Activated CD4-positive, alpha-beta T cell treated with anti-CD3 and anti-CD28 coated beads, Interleukin-2, amount 50 U/mL, for 24 hours (primary cell): ENCODE results near the gene PHETA1.
"Not testable (repeated sequence)": the region's sequence is repeated elsewhere in the genome, so short reads cannot be mapped to it uniquely, and the experiment has no call there.

Experiments used
- DNase-seq, 2 donors: peaks; one replicate each; pipeline ENCODE4 v3.0.0-alpha.2; 2020; ENCODE audit warnings: low read depth in 1 of 2, low spot score in 1 of 2

Gene PHETA1

DNA sequence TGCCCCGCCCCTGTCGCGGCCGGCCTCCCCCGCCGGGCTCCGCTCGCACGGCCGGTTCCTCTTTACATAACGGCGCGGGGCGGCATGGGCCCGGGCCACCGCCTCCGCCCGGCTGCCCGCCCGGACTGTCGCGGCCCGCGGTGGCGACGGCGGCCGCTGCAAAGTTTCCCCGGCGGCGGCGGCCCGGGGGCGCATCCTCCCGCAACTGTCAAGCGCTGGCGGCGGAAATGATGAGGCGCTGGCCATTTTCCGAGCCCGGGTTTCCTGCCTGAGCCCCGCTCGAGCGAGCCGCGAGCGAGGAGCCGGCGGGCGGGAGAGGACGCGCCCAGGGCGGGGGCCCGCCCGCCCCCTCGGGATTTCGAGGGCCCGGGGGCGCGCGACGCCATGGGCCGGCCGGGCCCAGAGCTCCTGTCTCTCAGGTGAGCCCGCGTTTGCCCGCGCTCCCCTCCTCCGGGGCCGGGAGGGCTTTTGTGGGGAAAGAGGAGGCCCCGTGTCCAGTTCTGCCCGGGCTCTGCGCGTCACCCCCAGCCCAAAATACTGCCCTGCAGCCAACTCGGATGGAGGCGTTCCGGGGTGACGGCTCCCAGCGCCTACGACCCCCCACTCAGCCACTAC, 37.1 kb upstream of the PHETA1 start, which contains the start of gene SH2B3:
SH2B3 (plus strand) TSS at position 65 of the 615 bp plus-strand sequence. CDS start 12,223 bp downstream, outside the sequence.
- DNase-seq: peak in 1 of 2 donors; percentile 55

DNA sequence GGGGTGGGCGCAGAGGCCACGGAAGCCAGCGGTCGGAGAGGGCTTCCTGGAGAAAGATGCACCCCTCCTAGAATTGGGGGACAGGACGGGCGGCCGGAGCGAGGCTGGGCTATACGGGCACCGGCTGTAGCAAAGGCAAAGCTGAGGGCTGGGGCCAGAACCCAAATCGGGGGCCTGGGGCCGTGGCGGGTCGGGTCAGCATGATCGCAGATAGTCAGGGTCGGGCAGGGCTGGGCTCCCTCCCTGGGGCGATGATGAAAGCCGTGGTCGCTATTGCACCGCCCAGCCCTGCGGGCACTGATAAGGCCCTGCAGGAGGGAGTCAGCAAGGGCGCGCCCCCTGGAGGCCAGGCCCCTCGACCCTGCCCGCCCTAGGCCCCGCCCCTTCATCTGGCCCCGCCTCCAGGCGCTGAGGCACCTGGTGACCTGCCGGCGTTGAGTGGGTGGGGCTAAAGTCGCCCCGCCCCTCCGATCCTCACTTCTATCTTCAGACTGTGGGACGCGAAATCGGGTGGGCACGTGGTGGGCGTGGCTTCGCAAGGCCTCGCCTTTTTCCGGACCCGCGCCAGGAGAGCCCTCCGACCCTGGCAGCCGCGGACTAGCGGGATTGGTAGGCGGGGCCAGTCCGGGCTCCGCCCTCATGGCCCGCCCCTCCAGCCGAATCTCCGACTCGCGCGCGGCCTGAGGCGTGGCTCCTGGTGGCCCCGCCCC, 36.4 kb upstream of the PHETA1 start:
- peak; percentile 98 to 99 for DNase-seq

DNA sequence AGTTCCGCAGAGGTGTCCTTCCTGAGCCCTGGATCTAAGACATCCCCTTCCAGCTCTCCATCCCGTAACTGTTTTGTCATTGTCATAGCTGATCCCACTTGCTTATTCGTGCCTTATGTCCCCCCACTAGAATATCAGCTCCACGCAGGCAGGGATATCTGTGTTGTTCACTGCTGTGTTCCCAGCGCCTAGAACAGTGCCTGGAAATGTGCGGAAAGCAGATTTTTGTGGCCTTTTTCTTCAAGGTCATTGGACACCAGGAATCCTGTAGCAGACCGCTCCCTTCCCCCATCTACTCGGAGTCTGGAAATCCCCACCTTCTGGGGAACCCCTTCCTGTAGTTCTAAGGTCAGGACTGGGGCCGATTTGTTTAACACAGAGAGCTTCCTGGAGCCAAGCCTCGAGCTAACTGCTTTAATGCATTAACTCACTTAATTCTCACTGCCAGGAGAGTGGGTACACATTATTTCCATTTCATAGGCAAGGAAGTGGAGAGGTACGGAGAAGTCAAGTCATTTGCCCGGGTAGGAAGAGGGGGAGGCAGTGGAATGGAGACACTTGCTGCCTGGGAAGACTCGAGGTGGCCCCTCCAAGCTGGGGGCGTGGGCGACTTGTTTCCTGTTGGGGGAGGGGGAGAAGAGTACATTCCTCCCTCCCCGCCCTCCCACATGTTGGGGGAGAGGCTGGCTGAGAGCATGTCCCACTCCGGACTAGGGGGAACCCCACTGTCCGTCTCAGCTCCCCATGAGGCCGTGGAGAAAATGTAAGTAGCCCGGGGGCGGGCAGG, 35.7 kb upstream of the PHETA1 start:
- peak; percentile 64 to 65 for DNase-seq

DNA sequence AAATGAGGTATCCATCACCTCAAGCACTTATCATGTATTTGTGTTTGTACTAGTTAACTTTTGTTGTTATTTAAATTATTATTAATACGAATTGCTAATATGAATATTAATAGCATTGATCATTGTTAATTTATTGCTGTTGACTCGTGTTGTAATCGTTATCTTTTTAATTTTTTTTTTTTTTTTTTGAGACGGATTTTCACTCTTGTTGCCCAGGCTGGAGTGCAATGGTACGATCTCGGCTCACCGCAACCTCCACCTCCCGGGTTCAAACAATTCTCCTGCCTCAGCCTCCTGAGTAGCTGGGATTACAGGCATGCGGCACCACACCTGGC, 33.6 kb upstream of the PHETA1 start:
- DNase-seq: not testable (repeated sequence)

DNA sequence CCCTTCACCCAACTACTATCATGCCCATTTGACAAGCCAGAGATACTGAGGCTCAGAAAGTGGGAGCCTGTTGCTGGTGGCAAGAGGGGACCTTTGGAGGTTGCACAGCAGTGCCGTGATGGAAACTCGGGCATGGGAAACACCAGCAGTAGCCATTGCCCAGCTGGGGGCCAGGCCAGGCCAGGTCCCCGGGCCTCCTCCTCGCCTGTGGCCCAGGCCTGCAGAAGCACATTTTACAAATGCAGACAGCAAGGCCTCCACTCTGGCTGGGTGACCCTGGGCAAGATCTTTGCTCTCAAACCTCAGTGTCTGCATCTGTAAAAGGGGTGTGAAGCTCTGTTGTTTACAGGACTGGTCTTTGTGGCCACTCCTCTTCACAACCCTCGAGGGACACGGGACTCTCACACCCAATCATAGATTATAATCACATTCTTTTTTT, 32.3 kb upstream of the PHETA1 start:
- DNase-seq: no peak

DNA sequence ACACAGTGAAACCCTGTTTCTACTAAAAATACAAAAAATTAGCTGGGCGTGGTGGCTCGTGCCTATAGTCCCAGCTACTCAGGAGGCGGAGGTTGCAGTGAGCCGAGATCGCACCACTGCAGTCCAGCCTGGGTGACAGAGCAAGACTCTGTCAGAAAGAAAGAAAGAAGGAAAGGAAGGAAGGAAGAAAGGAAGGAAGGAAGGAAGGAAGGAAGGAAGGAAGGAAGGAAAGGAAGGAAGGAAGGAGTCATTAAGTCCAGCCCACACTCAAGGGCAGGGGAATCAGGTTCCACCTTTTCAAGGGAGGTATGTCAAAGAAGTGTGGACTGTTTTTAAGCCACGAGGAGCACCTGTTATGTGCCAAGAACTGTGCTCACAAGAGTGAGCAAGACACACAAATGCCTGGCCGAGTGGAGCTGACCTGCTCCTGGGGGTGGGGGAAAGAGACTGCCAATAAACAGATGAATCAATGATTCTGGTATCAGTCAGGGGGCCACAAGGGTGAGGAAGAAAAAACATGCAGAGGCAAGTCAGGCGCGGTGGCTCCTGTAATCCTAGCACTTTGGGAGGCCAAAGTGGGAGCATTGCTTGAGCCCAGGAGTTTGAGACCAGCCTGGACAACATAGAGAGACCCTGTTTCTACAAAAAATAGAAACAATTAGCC, 31.0 kb upstream of the PHETA1 start:
- not testable (repeated sequence) for DNase-seq

DNA sequence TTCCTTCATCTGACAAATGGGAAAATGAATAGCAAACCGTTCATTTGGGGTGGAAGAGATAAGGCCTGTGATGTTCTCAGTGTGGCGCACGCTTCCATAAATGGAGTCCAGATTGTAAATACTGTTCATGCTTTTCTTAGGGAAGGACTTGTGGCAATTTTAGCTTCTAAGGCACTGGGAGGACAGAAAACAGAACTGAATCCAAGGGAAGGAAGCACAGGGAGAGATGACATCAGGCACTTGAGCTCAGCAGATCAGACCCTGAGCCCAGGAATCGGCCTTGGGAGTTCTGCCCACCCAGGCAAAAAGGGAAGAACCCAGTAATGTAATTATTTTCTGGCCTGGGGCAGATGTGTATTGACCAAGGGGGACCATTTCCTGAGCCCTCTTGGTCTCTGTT, 29.6 kb upstream of the PHETA1 start:
- DNase-seq: no peak

DNA sequence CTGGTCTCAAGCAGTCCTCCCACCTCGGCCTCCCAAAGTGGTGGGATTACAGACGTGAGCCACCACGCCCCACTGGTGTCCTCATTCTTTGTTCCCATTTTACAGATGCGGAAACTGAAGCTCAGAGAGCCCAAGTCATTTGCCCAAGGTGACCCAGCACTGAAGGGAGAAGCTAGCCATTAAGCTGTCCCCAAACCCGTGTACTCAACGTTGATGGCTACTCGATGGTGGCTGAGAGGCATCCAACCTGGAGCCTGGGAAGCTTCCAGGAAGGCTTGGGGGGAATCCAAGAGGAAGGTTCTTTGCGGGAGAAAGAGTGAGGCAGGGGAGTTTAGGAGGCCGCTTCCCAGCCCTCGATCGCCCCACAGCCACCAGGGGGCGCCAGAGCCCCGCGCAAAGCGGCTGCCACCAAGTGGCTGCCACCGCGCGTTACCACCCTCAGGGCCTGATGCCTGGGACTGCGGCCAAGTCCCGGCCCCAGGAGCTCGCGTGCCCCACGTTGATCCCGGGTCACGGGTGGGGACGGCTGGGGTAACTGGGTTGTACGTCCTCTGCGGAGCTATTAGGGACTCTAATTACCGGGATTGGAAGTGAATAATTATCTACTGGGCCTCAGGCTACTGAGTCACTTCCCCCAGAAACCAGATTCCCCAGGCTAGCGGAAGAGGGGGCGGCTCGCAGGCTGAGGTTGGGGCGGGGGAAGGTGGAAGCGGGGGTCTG, 28.0 kb upstream of the PHETA1 start:
- peak; percentile 78 to 84 for DNase-seq

DNA sequence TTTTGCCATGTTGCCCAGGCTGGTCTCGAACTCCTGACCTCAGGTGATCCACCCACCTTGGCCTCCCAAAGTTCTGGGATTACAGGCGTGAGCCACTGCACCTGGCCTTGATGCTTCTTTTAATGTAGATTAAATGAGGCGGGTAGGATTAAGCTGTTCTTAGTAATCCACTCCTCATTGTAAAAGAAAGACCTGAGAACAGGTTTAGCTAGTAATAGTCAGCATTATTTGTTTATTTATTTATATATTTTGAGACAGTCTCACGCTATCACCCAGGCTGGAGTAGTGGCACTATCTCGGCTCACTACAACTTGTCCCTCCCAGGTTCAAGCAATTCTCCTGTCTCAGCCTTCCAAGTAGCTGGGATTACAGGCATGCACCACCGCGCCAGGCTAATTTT, 27.4 kb upstream of the PHETA1 start:
- DNase-seq: not testable (repeated sequence)

DNA sequence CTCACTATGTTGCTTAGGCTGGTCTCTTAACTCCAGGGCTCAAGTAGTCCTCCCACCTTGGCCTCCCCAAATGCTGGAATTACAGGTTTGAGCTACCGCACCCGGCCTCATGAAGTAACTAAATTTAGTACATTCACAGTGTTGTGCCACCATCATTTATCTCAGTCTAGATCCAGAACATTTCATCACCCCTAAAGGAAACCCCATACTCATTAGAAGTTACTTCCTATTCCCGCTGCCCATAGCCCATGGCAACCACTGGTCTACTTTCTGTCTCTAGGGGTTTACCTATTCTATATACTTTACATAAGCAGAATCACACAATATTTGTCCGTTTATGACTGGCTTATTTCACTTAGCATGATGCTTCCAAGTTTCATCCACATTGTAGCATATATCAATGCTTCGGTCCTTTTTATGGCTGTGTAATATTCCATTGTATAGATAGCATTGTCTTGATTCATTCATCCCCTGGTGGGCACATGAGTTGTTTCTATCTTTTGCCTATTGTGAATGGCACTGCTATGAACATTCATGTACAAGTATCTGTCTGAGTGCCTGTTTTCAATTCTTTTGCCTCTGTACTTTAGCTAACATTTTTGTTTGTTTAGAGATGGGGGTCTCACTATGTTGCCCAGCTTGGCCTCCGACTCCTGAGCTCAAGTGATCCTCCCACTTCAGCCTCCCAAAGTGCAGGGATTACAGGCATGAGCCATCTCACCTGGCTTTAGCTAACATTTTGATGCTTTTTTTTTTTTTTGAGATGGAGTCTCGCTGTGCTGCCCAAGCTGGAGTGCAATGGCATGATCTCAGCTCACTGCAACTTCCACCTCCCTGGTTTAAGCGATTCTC, 26.7 kb upstream of the PHETA1 start:
- no peak for DNase-seq

DNA sequence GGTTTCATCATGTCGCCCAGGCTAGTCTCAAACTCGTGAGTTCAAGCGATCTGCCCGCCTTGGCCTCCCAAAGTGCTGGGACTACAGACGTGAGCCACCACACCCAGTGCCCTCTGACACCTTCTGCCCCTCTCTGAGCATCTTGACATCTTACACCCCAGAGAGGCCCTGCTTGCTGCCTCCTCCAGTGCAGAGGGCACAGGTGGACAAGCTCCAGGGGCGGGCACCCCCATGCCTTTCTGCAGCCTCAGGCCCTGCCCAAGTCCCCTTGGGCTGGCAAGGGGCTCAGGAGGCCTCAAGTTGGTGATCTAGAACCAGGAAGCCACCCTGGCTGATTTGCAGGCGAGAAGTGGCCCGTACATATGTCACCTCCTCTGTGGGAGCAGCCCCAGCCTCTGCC, 25.6 kb upstream of the PHETA1 start:
- DNase-seq: no peak

DNA sequence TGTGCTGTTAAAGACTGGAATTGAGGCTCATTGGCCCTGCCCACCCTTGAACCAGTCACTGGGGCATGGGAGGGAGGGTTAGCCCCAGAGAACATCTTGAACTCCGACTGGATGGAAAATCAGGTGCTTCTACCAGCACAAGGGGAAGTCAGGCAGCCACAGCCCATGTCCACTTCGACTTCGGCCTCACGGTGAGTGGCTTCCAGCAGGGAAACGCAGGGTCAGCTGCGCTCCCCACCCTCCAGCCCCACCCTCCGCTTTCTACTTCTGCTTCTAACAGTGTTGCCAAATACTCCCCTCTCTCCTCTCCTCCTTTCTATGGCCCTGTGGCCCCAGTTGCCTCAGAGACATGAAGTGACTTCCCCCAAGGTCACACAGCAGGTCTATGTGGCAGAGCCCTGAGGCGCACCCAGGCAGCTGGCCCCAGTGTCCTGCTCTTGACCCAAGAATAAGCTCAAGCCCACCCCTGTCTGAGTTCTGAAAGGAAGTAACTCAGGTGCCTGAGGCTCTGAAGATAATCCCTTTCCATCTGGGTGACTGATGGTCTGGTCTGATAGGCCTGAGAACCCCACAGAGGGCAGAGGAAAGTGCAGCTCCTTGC, 24.9 kb upstream of the PHETA1 start:
- DNase-seq: no peak

DNA sequence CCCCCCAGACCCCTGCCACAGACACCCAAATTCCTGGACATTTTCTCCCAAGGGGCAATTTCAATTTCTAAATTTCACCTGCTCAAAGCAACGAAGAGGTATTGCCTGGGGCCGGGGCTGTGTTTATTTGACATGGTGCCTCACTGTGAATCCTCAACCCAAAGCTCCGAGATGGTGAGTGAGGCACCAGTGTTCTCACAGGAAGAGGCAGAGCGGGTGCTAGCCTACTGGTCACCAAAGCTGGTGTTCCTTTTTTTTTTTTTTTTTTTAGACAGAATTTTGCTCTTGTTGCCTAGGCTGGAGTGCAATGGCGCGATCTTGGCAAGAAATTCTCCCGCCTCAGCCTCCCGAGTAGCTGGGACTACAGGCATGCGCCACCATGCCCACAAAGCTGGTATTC, 22.0 kb upstream of the PHETA1 start:
- no peak for DNase-seq

DNA sequence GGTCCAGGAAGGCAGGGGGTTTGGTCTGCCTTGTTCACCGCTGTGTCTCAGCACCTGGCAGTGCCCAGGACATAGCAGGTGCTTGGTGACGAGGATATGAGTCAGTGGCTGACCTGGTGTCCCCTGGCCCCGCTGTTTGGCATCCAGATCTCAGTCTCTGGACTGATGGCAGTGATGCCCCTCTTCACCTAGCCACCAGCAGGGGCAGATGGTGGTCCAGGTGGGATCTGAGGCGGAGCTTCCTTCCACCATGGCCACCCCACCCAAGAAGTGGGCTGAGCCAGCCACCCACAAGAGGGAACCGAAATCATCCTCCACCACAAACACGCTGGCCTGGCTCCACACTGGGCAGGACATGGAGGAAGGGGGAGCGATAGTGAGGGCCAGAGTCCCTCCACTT, 20.7 kb upstream of the PHETA1 start:
- no peak for DNase-seq

DNA sequence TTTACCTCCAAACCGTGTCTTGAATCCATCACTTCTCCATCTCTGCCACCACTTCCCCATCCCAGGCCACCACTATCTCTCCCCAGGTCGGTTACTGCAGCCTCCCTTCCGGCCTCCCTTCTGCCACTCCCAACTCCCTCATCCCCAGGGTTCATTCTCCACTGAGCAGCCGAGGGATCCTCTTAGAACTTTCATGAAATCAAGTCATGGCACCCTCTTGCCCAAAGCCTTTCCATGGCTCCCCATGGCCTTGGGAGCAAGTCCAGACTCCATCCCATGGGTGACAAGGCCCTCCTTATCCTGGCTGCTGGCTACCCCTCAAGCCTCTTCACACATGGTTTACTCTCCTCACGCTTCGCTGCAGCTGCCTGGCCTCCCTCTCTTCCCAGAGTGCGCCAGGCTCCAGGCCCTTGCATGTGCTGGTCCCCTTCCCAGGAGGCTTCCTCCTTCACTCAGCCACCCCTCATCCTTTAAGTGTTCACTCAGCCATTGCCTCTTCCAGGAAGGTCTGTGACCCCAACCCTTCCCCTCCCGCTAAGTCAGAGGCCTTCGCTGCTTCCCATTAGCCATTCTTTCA, 18.9 kb upstream of the PHETA1 start:
- no peak for DNase-seq

DNA sequence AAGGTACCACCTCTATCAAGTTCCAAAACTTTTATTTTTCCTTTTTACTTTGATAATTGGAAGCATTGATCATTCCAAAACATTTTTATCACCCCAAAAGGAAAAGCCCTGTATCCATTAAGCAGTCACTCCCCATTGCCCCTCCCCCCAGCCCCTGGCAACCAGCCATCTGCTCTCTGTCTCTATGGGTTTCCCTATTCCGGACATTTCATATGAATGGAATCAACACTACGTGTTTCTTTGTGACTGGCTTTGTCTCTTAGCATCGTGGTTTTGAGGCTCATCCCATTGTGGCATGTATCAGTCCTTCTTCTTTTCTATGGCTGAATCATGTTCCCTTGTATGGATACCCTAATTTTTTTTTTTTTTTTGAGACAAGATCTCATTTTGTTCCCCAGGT, 18.0 kb upstream of the PHETA1 start:
- DNase-seq: no peak

DNA sequence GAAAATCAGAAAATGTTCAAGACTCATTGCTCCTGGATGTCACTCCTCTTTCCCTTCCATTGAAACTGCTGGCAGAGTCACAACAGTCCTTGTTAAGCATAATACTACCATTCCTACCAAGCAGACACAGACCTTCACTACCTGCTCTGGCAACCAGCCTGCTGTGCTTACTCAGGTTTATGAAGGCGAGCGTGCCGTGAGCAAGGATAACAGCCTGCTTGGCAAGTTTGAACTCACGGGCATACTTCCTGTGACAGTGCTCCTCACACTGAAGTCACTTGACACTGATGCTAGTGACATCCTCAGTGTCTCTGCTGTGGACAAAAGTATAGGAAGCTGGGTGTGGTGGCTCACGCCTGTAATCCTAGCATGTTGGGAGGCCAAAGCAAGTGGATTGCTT, 15.7 kb upstream of the PHETA1 start:
- no peak for DNase-seq

DNA sequence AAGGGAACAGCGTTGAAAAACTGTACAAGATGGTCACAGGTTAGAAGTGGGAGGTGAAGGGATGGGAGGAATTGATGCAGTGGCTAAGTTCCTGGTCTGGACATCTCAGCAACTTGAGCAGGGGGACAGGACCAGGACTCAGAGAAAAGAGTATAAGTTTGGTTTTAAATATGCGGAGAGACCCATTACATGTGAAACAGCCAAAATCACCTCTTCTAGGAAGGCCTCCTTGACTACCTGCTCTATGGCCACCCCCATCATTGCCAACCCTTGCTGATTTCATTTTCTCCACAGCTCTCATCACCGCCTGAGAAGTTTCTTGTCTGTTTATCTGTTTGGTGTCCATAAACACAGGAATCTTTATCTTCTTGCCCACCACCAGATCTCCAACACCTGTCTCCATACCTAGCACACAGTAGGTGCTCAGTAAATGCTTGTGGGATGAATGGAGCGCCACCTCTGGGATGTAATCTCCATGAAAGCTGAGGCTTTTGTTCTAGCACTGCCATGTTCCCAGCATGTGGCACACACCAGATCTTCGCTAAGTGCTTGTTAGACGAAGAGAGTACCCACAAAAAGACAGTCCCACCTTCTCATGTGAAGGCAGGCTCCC, 11.2 kb upstream of the PHETA1 start:
- no peak for DNase-seq

DNA sequence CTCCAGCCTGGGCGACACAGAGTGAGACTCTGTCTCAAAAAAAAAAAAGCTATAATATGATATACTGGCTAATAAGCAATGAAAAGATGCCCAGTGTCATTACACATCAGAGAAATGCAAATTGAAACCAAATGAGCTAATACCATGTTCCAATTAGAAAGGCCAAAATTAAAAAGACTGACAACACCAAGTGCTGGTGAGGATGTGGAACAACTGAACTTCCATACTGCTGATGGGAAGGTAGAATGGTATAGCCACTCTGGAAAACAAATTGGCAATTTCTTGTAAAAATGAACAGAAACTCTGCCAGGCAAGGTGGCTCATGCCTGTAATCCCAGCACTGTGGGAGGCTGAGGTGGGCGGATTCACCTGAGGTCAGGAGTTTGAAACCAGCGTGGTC, 8.5 kb upstream of the PHETA1 start:
- DNase-seq: no peak
